Erythroblast (primary cell): ENCODE measurements around the gene PARD3.

ENCODE experiments used
- GATA1 ChIP-seq: IDR thresholded peaks from 2 replicates; pipeline ENCODE4 v1.6.1; 2011; ENCODE audit warnings: low read depth, mild to moderate bottlenecking, control low read depth, low read length, moderate library complexity
- POLR2A ChIP-seq: IDR thresholded peaks from 2 replicates; pipeline ENCODE4 v1.6.1; 2011; ENCODE audit warnings: mild to moderate bottlenecking, low read length

DNA sequence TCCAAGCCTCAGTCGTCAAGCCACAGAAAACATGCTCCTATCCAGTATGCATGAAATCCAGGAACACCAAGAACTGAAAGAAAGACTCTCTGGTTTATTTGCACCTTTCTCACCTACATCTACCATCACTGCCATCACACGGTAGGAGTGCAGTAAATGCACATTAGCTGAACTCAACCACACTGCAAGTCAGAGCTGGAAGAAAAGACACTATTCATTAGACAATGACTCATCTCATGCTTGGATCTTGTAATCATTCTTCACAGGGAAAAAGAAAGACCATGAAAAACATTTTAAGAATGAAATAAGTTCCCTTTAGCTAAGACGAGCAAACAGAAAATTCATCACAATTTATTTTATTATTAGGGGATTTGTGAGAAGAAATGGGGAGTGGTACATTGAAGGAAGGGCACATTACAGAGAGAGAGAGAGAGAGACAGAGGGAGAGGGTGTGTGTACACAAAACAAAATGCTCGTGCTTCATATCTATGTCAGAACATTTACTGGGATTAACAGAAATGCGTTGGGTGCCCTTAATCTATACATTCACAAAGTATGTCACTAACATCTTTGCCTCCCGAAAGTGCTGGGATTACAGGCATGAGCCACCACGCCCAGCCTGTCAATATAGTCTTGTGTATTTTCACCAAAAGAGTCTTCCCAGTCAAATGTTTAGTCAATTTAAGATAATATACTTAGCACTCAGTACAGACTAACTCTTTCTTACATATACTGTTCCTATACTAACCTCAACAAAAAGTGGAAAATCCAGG, 324.9 kb downstream of the PARD3 start:
- no peak for TF ChIP-seq POLR2A
- no peak for TF ChIP-seq GATA1
